ENCODE measurements around the gene ADGRF3.

DNA sequence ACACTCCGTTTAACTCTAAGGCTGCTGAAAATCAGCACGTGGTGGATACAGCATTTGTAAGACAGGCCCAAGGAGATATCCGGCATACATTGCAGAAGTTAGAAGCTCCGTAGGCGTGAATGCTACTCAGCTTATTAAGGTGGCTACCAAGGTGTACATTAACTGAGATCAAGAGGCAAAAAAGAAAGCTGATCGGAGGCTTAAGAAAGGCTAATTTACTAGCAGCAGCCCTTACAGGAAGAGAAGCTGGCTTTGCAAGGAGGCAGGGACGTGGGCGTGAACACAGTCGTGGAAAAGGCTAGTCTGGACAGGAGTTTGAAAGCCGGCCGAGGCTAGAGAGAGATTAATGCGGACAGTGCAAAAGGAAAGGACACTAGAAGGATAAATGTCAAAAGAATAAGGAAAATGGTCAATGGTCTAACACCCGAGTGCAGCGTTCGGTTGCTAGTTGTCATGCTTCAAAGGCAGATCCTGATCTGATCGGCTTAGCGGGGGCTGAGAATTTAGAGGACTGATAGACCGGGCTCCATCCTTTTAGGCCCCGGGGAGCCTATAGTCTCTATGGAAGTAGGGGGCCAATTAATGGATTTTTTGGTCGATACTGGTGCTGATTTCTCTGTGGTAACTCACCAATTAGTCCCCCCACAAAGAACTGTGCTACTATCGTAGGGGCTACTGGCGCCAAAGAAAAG, 46.2 kb downstream of the ADGRF3 start:
- no peak for TF ChIP-seq FOXJ3 (CRISPR knock-in tag; IDR thresholded peaks at IDR 0.05)
- TF ChIP-seq, protein P1, sequence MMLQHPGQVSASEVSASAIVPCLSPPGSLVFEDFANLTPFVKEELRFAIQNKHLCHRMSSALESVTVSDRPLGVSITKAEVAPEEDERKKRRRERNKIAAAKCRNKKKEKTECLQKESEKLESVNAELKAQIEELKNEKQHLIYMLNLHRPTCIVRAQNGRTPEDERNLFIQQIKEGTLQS (IDR thresholded peaks at IDR 0.05), result no peak
- TF ChIP-seq, protein P1 (CRISPR knock-in tag; conservative IDR thresholded peaks at IDR 0.05), result no peak
- TF ChIP-seq, protein P2, sequence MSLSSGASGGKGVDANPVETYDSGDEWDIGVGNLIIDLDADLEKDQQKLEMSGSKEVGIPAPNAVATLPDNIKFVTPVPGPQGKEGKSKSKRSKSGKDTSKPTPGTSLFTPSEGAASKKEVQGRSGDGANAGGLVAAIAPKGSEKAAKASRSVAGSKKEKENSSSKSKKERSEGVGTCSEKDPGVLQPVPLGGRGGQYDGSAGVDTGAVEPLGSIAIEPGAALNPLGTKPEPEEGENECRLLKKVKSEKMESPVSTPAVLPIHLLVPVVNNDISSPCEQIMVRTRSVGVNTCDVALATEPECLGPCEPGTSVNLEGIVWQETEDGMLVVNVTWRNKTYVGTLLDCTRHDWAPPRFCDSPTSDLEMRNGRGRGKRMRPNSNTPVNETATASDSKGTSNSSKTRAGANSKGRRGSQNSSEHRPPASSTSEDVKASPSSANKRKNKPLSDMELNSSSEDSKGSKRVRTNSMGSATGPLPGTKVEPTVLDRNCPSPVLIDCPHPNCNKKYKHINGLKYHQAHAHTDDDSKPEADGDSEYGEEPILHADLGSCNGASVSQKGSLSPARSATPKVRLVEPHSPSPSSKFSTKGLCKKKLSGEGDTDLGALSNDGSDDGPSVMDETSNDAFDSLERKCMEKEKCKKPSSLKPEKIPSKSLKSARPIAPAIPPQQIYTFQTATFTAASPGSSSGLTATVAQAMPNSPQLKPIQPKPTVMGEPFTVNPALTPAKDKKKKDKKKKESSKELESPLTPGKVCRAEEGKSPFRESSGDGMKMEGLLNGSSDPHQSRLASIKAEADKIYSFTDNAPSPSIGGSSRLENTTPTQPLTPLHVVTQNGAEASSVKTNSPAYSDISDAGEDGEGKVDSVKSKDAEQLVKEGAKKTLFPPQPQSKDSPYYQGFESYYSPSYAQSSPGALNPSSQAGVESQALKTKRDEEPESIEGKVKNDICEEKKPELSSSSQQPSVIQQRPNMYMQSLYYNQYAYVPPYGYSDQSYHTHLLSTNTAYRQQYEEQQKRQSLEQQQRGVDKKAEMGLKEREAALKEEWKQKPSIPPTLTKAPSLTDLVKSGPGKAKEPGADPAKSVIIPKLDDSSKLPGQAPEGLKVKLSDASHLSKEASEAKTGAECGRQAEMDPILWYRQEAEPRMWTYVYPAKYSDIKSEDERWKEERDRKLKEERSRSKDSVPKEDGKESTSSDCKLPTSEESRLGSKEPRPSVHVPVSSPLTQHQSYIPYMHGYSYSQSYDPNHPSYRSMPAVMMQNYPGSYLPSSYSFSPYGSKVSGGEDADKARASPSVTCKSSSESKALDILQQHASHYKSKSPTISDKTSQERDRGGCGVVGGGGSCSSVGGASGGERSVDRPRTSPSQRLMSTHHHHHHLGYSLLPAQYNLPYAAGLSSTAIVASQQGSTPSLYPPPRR (CRISPR knock-in tag; IDR thresholded peaks at IDR 0.05; ENCODE audit: borderline replicate concordance), result no peak
- no peak for TF ChIP-seq HLTF (IDR thresholded peaks at IDR 0.05)
- TF ChIP-seq NFIC (IDR thresholded peaks at IDR 0.05), result no peak
- no peak for TF ChIP-seq KLF1 (tag; IDR thresholded peaks at IDR 0.05)
- TF ChIP-seq, protein P3, sequence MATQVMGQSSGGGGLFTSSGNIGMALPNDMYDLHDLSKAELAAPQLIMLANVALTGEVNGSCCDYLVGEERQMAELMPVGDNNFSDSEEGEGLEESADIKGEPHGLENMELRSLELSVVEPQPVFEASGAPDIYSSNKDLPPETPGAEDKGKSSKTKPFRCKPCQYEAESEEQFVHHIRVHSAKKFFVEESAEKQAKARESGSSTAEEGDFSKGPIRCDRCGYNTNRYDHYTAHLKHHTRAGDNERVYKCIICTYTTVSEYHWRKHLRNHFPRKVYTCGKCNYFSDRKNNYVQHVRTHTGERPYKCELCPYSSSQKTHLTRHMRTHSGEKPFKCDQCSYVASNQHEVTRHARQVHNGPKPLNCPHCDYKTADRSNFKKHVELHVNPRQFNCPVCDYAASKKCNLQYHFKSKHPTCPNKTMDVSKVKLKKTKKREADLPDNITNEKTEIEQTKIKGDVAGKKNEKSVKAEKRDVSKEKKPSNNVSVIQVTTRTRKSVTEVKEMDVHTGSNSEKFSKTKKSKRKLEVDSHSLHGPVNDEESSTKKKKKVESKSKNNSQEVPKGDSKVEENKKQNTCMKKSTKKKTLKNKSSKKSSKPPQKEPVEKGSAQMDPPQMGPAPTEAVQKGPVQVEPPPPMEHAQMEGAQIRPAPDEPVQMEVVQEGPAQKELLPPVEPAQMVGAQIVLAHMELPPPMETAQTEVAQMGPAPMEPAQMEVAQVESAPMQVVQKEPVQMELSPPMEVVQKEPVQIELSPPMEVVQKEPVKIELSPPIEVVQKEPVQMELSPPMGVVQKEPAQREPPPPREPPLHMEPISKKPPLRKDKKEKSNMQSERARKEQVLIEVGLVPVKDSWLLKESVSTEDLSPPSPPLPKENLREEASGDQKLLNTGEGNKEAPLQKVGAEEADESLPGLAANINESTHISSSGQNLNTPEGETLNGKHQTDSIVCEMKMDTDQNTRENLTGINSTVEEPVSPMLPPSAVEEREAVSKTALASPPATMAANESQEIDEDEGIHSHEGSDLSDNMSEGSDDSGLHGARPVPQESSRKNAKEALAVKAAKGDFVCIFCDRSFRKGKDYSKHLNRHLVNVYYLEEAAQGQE (IDR thresholded peaks at IDR 0.05; ENCODE audit: borderline replicate concordance), result no peak
- TF ChIP-seq, protein P3 (CRISPR knock-in tag; IDR thresholded peaks at IDR 0.05; ENCODE audit: low read depth), result no peak
- TF ChIP-seq, protein P4, sequence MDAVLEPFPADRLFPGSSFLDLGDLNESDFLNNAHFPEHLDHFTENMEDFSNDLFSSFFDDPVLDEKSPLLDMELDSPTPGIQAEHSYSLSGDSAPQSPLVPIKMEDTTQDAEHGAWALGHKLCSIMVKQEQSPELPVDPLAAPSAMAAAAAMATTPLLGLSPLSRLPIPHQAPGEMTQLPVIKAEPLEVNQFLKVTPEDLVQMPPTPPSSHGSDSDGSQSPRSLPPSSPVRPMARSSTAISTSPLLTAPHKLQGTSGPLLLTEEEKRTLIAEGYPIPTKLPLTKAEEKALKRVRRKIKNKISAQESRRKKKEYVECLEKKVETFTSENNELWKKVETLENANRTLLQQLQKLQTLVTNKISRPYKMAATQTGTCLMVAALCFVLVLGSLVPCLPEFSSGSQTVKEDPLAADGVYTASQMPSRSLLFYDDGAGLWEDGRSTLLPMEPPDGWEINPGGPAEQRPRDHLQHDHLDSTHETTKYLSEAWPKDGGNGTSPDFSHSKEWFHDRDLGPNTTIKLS (IDR thresholded peaks at IDR 0.05; ENCODE audit: borderline replicate concordance, low read depth), result no peak
- no peak for TF ChIP-seq BCL6 (CRISPR knock-in tag; IDR thresholded peaks at IDR 0.05)
